Skin of body (tissue), 3 donors: ENCODE data around the gene MLH3. TPM values are rescaled to one million over a fixed set of nuclear protein-coding genes. Genes with fewer than 3 reads are reported as not detected.

ENCODE experiments used
- DNase-seq: peaks from one replicate; lab custom pipeline; 2025; lab: John Stamatoyannopoulos, UW
- small RNA-seq: library from RNA; depleted of rRNA; stranded (forward); fragments of <200 nt; gene quantifications from one replicate; pipeline ENCODE3, GENCODE V24; 2014; ENCODE audit warnings: low replicate concordance
- total RNA-seq: library from RNA; depleted of rRNA; stranded (reverse); fragments of >200 nt; gene quantifications from one replicate; pipeline ENCODE4 v1.2.3, GENCODE V29; 2014

The MLH3 gene
- total RNA-seq, 1 donor from 2014 or later = 44.0 TPM

GRCh38 chr14:74968811-74969210 is 82.5 kb downstream of the MLH3 start:
- DNase-seq = no peak

- DNase-seq = no peak
Measured at GRCh38 chr14:74965486-74966153, 85.6 kb downstream of the MLH3 start.

GRCh38 chr14:74964787-74965485 is 86.3 kb downstream of the MLH3 start:
- no peak for DNase-seq

Small RNA genes within 50 kb of the gene (small RNA-seq; reads per million reads assigned to genes)
- not detected for gene RNU6-689P

Other genes starting within 250 kb of the MLH3 start
- gene PROX2, start 175.3 kb downstream of the MLH3 start, total RNA-seq = not detected
- gene DLST, start 169.6 kb downstream of the MLH3 start, total RNA-seq = 68.8 TPM
- gene RPS6KL1, start 128.2 kb downstream of the MLH3 start, total RNA-seq = 0.99 TPM
- 6.3 TPM for gene PGF, start 95.9 kb downstream of the MLH3 start, total RNA-seq
- 22.6 TPM for gene EIF2B2, start 48.5 kb downstream of the MLH3 start, total RNA-seq
- gene ACYP1, start 12.6 kb upstream of the MLH3 start, total RNA-seq = 9.0 TPM
- gene ZC2HC1C, start 18.2 kb upstream of the MLH3 start, total RNA-seq = 0.59 TPM
- gene NEK9, start 75.6 kb upstream of the MLH3 start, total RNA-seq = 53.5 TPM
- gene TMED10, start 125.1 kb upstream of the MLH3 start, total RNA-seq = 127 TPM
- gene FOS, start 227.4 kb upstream of the MLH3 start, total RNA-seq = 131 TPM